ENCODE results near the gene MYH4.

DNA sequence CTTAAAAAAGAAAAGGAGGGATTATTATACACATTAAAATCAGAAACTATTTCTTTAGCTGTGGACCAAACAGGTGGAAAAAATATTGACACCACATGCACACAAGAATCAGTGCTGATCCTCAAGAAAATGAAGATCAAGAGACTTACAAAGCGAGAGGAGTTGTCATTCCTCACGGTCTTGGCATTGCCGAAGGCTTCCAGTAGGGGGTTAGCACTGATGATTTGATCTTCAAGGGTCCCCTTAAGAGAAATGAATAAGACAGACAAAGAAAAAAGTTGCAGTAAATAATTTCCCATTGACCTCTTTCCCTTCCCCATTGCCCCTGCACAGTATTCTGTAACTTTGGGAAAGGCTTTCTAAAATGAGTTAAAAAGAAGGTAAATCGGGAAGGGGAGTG, 6.0 kb downstream of the MYH4 start:
- TF ChIP-seq, protein P1, sequence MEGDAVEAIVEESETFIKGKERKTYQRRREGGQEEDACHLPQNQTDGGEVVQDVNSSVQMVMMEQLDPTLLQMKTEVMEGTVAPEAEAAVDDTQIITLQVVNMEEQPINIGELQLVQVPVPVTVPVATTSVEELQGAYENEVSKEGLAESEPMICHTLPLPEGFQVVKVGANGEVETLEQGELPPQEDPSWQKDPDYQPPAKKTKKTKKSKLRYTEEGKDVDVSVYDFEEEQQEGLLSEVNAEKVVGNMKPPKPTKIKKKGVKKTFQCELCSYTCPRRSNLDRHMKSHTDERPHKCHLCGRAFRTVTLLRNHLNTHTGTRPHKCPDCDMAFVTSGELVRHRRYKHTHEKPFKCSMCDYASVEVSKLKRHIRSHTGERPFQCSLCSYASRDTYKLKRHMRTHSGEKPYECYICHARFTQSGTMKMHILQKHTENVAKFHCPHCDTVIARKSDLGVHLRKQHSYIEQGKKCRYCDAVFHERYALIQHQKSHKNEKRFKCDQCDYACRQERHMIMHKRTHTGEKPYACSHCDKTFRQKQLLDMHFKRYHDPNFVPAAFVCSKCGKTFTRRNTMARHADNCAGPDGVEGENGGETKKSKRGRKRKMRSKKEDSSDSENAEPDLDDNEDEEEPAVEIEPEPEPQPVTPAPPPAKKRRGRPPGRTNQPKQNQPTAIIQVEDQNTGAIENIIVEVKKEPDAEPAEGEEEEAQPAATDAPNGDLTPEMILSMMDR (IDR thresholded peaks at IDR 0.05) = no peak
- TF ChIP-seq EZH2 (IDR thresholded peaks at IDR 0.05; ENCODE audit: borderline replicate concordance, insufficient read depth, low read depth, low read length, poor library complexity, severe bottlenecking) = no peak
